ENCODE data around the gene CNP. TPM values are rescaled to one million over a fixed set of nuclear protein-coding genes. Genes with fewer than 3 reads are reported as not detected.

CNP gene
- total and polyA plus RNA-seq, 2 donors (not counting 1 experiment from before 2014, with no cell fraction given): 19.0 to 45.2 TPM

DNA sequence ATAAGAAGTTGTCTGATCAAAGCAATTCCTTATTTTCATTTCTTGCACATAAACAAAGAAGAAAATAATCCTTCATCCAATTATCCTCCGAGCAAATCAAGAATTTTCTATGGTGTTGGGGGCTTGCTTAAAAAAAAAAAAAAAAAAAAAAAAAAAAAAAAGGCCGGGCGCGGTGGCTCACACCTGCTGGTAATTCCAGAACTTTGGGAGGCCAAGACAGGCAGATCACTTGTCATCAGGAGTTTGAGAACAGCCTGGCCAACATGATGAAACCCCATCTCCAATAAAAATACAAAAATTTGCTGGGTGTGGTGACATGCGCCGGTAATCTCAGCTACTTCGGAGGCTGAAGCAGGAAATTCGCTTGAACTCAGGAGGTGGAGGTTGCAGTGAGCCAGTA is 19.3 kb downstream of the CNP start:
- Histone ChIP-seq H2AFZ (ENCODE audit: insufficient read depth, low read depth, low read length, poor library complexity, severe bottlenecking) (no peak overlapping the region), H3K9ac (ENCODE audit: low read length) (no peak overlapping the region), H3K9me3 (ENCODE audit: control extremely low read depth in 1 of 3, control insufficient read depth in 2 of 3, insufficient read depth in 1 of 3, low read length in 2 of 3) (no peaks in the 10 kb centered on the region), H3K27ac (ENCODE audit: low read length in 2 of 2) (no peak overlapping the region), H3K4me1 (ENCODE audit: control insufficient read depth in 2 of 2, insufficient read depth in 2 of 2, low read length in 2 of 2) (peaks cover 0 to 15% of the 10 kb centered on the region in 2 donors), H3K36me3 (replicated peaks in 1 of 2; ENCODE audit: control extremely low read depth in 1 of 2, control insufficient read depth in 1 of 2, extremely low read depth in 1 of 2, insufficient read depth in 2 of 2, low read length in 1 of 2) (peaks cover 10 to 78% of the 10 kb centered on the region in 2 experiments), H3K4me3 (ENCODE audit: control extremely low read depth in 1 of 5, extremely low read depth in 1 of 5, insufficient read depth in 1 of 5, low read depth in 2 of 5, low read length in 4 of 5) (no peak overlapping the region), H4K20me1 (ENCODE audit: control insufficient read depth, insufficient read depth, low read length, poor library complexity, severe bottlenecking) (no peaks in the 10 kb centered on the region), H3K79me2 (ENCODE audit: control insufficient read depth, insufficient read depth, low read length) (no peaks in the 10 kb centered on the region), H3K27me3 (replicated peaks in 1 of 4; ENCODE audit: control extremely low read depth in 1 of 4, control insufficient read depth in 3 of 4, insufficient read depth in 4 of 4, low read length in 3 of 4) (no peaks in the 10 kb centered on the region), H3K4me2 (replicated peaks; ENCODE audit: low read depth, low read length, poor library complexity, severe bottlenecking) (no peak overlapping the region)
- 100% methylated on average over 4 of the region's 8 CpGs for WGBS (ENCODE audit: insufficient coverage)
- H3K9me3 Mint-ChIP-seq (ENCODE audit: insufficient read depth): no peaks in the 10 kb centered on the region
- DNase-seq: no peak
- ChIA-PET POLR2A (interaction anchor here (1.5 kb wide), 1 partner anchor 13 kb away, joined by 3 read pairs; no protein-coding TSS in a partner anchor), CTCF (interaction anchor here (0.8 kb wide), 1 partner anchor 26 kb away, joined by 4 read pairs; no protein-coding TSS in a partner anchor)
- peak overlapping the region; percentile 26 for H3K27ac Mint-ChIP-seq
- no peak overlapping the region for H3K4me3 Mint-ChIP-seq
- TF ChIP-seq EZH2 (IDR thresholded peaks at IDR 0.05; ENCODE audit: borderline replicate concordance, insufficient read depth, low read depth, low read length, poor library complexity, severe bottlenecking): no peak
- TF ChIP-seq, protein P1, sequence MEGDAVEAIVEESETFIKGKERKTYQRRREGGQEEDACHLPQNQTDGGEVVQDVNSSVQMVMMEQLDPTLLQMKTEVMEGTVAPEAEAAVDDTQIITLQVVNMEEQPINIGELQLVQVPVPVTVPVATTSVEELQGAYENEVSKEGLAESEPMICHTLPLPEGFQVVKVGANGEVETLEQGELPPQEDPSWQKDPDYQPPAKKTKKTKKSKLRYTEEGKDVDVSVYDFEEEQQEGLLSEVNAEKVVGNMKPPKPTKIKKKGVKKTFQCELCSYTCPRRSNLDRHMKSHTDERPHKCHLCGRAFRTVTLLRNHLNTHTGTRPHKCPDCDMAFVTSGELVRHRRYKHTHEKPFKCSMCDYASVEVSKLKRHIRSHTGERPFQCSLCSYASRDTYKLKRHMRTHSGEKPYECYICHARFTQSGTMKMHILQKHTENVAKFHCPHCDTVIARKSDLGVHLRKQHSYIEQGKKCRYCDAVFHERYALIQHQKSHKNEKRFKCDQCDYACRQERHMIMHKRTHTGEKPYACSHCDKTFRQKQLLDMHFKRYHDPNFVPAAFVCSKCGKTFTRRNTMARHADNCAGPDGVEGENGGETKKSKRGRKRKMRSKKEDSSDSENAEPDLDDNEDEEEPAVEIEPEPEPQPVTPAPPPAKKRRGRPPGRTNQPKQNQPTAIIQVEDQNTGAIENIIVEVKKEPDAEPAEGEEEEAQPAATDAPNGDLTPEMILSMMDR (IDR thresholded peaks at IDR 0.05): no peak
- no peaks in the 10 kb centered on the region for H3K27me3 Mint-ChIP-seq
- ATAC-seq (ENCODE audit: low read depth): no peak
- H3K4me1 Mint-ChIP-seq: peaks cover 9% of the 10 kb centered on the region
- intact Hi-C loops (cut with micrococcal nuclease): no loop called here

DNA sequence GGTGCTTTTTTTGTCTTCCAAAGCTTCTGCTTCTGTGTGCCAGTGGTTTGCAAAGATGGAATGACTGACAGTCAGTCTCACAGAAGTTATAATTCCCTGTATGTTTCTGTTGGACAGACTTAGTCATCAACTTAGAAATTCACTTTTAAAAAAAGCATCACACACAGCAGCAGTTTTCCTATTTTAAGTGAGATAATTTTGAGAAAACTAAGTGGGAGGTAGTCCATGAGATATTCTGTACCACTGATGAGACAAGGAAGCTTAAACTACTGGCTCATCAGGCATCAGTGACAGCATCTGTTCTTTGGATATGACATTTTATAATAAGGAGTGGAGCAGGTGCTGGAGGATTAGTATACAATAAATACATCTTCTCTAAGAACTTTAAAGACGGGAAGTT is 20.0 kb downstream of the CNP start:
- Histone ChIP-seq H2AFZ (ENCODE audit: insufficient read depth, low read depth, low read length, poor library complexity, severe bottlenecking) (no peak overlapping the region), H3K79me2 (ENCODE audit: control insufficient read depth, insufficient read depth, low read length) (no peaks in the 10 kb centered on the region), H3K36me3 (replicated peaks in 1 of 2; ENCODE audit: control extremely low read depth in 1 of 2, control insufficient read depth in 1 of 2, extremely low read depth in 1 of 2, insufficient read depth in 2 of 2, low read length in 1 of 2) (peaks cover 12 to 72% of the 10 kb centered on the region in 2 experiments), H3K9ac (ENCODE audit: low read length) (no peak overlapping the region), H3K4me2 (replicated peaks; ENCODE audit: low read depth, low read length, poor library complexity, severe bottlenecking) (no peak overlapping the region), H4K20me1 (ENCODE audit: control insufficient read depth, insufficient read depth, low read length, poor library complexity, severe bottlenecking) (no peaks in the 10 kb centered on the region), H3K4me1 (ENCODE audit: control insufficient read depth in 2 of 2, insufficient read depth in 2 of 2, low read length in 2 of 2) (peaks cover 0 to 15% of the 10 kb centered on the region in 2 donors), H3K27me3 (replicated peaks in 1 of 4; ENCODE audit: control extremely low read depth in 1 of 4, control insufficient read depth in 3 of 4, insufficient read depth in 4 of 4, low read length in 3 of 4) (no peaks in the 10 kb centered on the region), H3K27ac (ENCODE audit: low read length in 2 of 2) (no peak overlapping the region), H3K9me3 (ENCODE audit: control extremely low read depth in 1 of 3, control insufficient read depth in 2 of 3, insufficient read depth in 1 of 3, low read length in 2 of 3) (no peaks in the 10 kb centered on the region), H3K4me3 (ENCODE audit: control extremely low read depth in 1 of 5, extremely low read depth in 1 of 5, insufficient read depth in 1 of 5, low read depth in 2 of 5, low read length in 4 of 5) (no peak overlapping the region)
- DNase-seq (no peak), ATAC-seq (ENCODE audit: low read depth) (no peak)
- intact Hi-C loops (cut with micrococcal nuclease): no loop called here
- POLR2A ChIA-PET: interaction anchor here (1.1 kb wide), 1 partner anchor 13 kb away, joined by 3 read pairs; no protein-coding TSS in a partner anchor
- WGBS (ENCODE audit: insufficient coverage): no CpG with 5 or more reads among the region's 1 CpG
- H3K27ac Mint-ChIP-seq: no peak overlapping the region
- CTCF ChIA-PET: interaction anchor here (0.7 kb wide), 1 partner anchor 325 kb away, joined by 4 read pairs; no protein-coding TSS in a partner anchor
- H3K9me3 Mint-ChIP-seq (ENCODE audit: insufficient read depth): no peaks in the 10 kb centered on the region
- peaks cover 9% of the 10 kb centered on the region for H3K4me1 Mint-ChIP-seq
- no peak for TF ChIP-seq EZH2 (IDR thresholded peaks at IDR 0.05; ENCODE audit: borderline replicate concordance, insufficient read depth, low read depth, low read length, poor library complexity, severe bottlenecking)
- TF ChIP-seq, protein P1 (IDR thresholded peaks at IDR 0.05): no peak
- no peaks in the 10 kb centered on the region for H3K27me3 Mint-ChIP-seq
- no peak overlapping the region for H3K4me3 Mint-ChIP-seq
